ENCODE results near the gene NSD1. TPM values are rescaled to one million over a fixed set of nuclear protein-coding genes. Genes with fewer than 3 reads are reported as not detected.

Gene NSD1
- total and polyA plus RNA-seq, 7 donors = 6.0 to 56.2 (median 38.5) TPM

DNA sequence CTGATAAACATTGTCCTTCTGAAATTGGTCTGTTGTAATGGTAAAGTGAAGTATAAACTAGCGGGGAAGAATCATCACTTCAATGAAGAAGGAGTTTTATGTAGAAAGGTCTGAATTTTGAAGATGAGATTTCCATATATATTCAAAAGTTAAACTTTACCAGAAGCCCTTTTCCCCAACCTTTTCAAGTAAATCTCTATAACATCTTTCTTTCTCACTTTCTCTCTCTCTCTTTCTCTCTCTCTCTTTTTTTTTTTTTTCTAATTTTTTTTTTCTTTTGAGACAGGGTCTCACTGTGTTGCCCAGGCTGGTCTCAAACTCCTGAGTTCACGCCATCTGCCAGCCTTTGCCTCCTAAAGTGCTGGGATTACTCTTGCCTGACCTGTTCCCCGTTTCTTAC is 78.7 kb downstream of the NSD1 start:
- 61 to 63% (median 62%) methylated on average over 3 of the region's 3 CpGs for WGBS, 3 donors
- no peak for TF ChIP-seq CTCF (IDR thresholded peaks at IDR 0.05)
- Histone ChIP-seq H3K27me3 (ENCODE audit: insufficient read depth in 3 of 3, low read length in 2 of 3) (no peaks in the 10 kb centered on the region), H3K4me3 (no peak overlapping the region), H3K4me1 (peaks cover 5% of the 10 kb centered on the region), H3K9me3 (no peaks in the 10 kb centered on the region), H3K36me3 (ENCODE audit: insufficient read depth in 1 of 2, low read depth in 1 of 2) (peaks cover 11 to 82% of the 10 kb centered on the region in 2 donors), H3K27ac (no peak overlapping the region)
- intact Hi-C loops (cut with DNase I) = no loop called here
- DNase-seq (no peak), ATAC-seq (no peak)

GRCh38 chr5:177220576-177220975 is 87.0 kb downstream of the NSD1 start:
- Histone ChIP-seq H3K4me1 (peaks cover 14% of the 10 kb centered on the region), H3K4me3 (no peak overlapping the region), H3K27ac (no peak overlapping the region), H3K9me3 (no peaks in the 10 kb centered on the region), H3K27me3 (ENCODE audit: insufficient read depth in 3 of 3, low read length in 2 of 3) (no peaks in the 10 kb centered on the region), H3K36me3 (ENCODE audit: insufficient read depth in 1 of 2, low read depth in 1 of 2) (peaks cover 0 to 19% of the 10 kb centered on the region in 2 donors)
- DNase-seq (no peak), ATAC-seq (no peak)
- WGBS, 3 donors = 82 to 91% (median 83%) methylated on average over 8 of the region's 8 CpGs
- intact Hi-C loops (cut with DNase I) = no loop called here
- no peak for TF ChIP-seq CTCF (IDR thresholded peaks at IDR 0.05)

- no peak for TF ChIP-seq CTCF (IDR thresholded peaks at IDR 0.05)
- H3K4me1 ChIP-seq = peaks cover 11% of the 10 kb centered on the region
- H3K27me3 ChIP-seq (ENCODE audit: insufficient read depth in 3 of 3, low read length in 2 of 3) = no peaks in the 10 kb centered on the region
- no peak for ATAC-seq
- intact Hi-C loops (cut with DNase I) = no loop called here
- no peaks in the 10 kb centered on the region for H3K9me3 ChIP-seq
- DNase-seq = no peak
- H3K36me3 ChIP-seq (ENCODE audit: insufficient read depth in 1 of 2, low read depth in 1 of 2) = peaks cover 0 to 17% of the 10 kb centered on the region in 2 donors
- no peak overlapping the region for H3K4me3 ChIP-seq
- H3K27ac ChIP-seq = no peak overlapping the region
- 94 to 98% (median 96%) methylated on average over 4 of the region's 4 CpGs for WGBS, 3 donors
These were observed 88.7 kb downstream of the NSD1 start for GRCh38 chr5:177222269-177222668.

DNA sequence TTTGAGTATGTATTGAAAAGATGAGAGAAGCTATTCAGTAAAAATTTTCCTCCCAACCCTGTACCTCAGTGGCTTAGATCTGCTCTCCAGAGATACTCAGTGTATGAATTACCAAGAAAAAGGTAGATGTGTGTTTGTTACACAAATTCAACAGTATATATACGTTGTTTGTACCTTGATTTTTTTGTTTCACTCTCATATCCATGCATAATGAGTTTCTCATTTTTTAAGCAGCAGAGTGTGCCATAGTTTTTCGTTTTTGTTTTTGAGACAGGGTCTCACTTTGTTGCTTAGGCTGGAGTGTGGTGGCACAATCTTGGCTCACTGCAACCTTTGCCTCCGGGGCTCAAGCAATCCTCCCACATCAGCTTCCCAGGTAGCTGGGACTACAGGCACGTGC is 92.2 kb downstream of the NSD1 start:
- Histone ChIP-seq H3K27me3 (ENCODE audit: insufficient read depth in 3 of 3, low read length in 2 of 3) (no peaks in the 10 kb centered on the region), H3K27ac (no peak overlapping the region), H3K4me3 (no peak overlapping the region), H3K36me3 (ENCODE audit: insufficient read depth in 1 of 2, low read depth in 1 of 2) (peaks cover 0 to 10% of the 10 kb centered on the region in 2 donors), H3K9me3 (no peaks in the 10 kb centered on the region), H3K4me1 (peaks cover 15% of the 10 kb centered on the region)
- ATAC-seq (no peak), DNase-seq (no peak)
- intact Hi-C loops (cut with DNase I) = no loop called here
- TF ChIP-seq CTCF (IDR thresholded peaks at IDR 0.05) = no peak
- 86 to 95% (median 92%) methylated on average over 4 of the region's 4 CpGs for WGBS, 3 donors

- no peak overlapping the region for H3K4me3 ChIP-seq
- DNase-seq (no peak), ATAC-seq (no peak)
- TF ChIP-seq CTCF (IDR thresholded peaks at IDR 0.05) = no peak
- peaks cover 19% of the 10 kb centered on the region for H3K4me1 ChIP-seq
- H3K27ac ChIP-seq = no peak overlapping the region
- H3K27me3 ChIP-seq (ENCODE audit: insufficient read depth in 3 of 3, low read length in 2 of 3) = no peaks in the 10 kb centered on the region
- no peaks in the 10 kb centered on the region for H3K9me3 ChIP-seq
- WGBS, 3 donors = 53 to 83% (median 58%) methylated on average over 1 of the region's 1 CpG
- H3K36me3 ChIP-seq (ENCODE audit: insufficient read depth in 1 of 2, low read depth in 1 of 2) = peaks cover 0 to 10% of the 10 kb centered on the region in 2 donors
- intact Hi-C loops (cut with DNase I) = no loop called here
These were observed 93.3 kb downstream of the NSD1 start for GRCh38 chr5:177226860-177227259.
